Smooth muscle cell (in vitro differentiated cells): ENCODE measurements around the gene HGF. TPM values are rescaled to one million over a fixed set of nuclear protein-coding genes. Genes with fewer than 3 reads are reported as not detected.

Source experiments
- DNase-seq: peaks from one replicate; lab custom pipeline; 2025; ENCODE audit not compliant: unreplicated experiment; lab: John Stamatoyannopoulos, UW
- H2AFZ ChIP-seq: fragments of 200-600 bp; sonication (generic); 2 replicates; pipeline ENCODE4 v1.6.0; 2016; ENCODE audit warnings: antibody characterized with exemption, low read depth, mild to moderate bottlenecking
- H3F3A ChIP-seq: fragments of 200-600 bp; sonication (generic); 2 replicates; pipeline ENCODE4 v1.6.0; 2017; ENCODE audit warnings: antibody characterized with exemption, low read depth
- H3K27ac ChIP-seq: fragments of 200-600 bp; sonication (generic); 2 replicates; pipeline ENCODE4 v1.5.1; 2016; ENCODE audit warnings: low read depth, mild to moderate bottlenecking
- H3K27me3 ChIP-seq: fragments of 200-600 bp; sonication (generic); 2 replicates; pipeline ENCODE4 v1.6.1; 2016; ENCODE audit warnings: low read depth, mild to moderate bottlenecking
- H3K36me3 ChIP-seq: fragments of 200-600 bp; sonication (generic); 2 replicates; pipeline ENCODE4 v1.5.1; 2016; ENCODE audit warnings: low read depth
- H3K4me1 ChIP-seq: fragments of 200-600 bp; sonication (generic); 2 replicates; pipeline ENCODE4 v1.5.1; 2016; ENCODE audit warnings: low read depth
- H3K4me2 ChIP-seq: fragments of 200-600 bp; sonication (generic); 2 replicates; pipeline ENCODE4 v1.6.0; 2016; ENCODE audit warnings: mild to moderate bottlenecking
- H3K4me3 ChIP-seq: fragments of 200-600 bp; sonication (generic); 2 replicates; pipeline ENCODE4 v1.5.1; 2016; ENCODE audit warnings: mild to moderate bottlenecking
- H3K79me2 ChIP-seq: fragments of 200-600 bp; sonication (generic); 2 replicates; pipeline ENCODE4 v1.6.0; 2016; ENCODE audit warnings: low read depth, mild to moderate bottlenecking
- H3K9ac ChIP-seq: fragments of 200-600 bp; sonication (generic); 2 replicates; pipeline ENCODE4 v1.6.0; 2016; ENCODE audit warnings: low read depth
- H3K9me3 ChIP-seq: fragments of 200-600 bp; sonication (generic); replicated peaks from 2 replicates; pipeline ENCODE4 v1.5.1; 2016; ENCODE audit warnings: low read depth
- H4K20me1 ChIP-seq: fragments of 200-600 bp; sonication (generic); 2 replicates; pipeline ENCODE4 v1.6.0; 2016; ENCODE audit warnings: low read depth
- WGBS: methylation state at CpG from one replicate; pipeline ENCODE4 v1.1.7; 2016; ENCODE audit warnings: low lambda C conversion rate; 5-methylcytosine and 5-hydroxymethylcytosine counted together
- polyA plus RNA-seq: library from polyadenylated mRNA; unstranded; fragments of >200 nt; fragmentation: Nextera tagmentation; extraction: Ambion mirVana; gene quantifications from 2 replicates; pipeline ENCODE4 v1.2.1, GENCODE V29; 2016
- total RNA-seq: library from RNA; depleted of rRNA; stranded (reverse); fragments of >200 nt; gene quantifications from 2 replicates; pipeline ENCODE4 v1.2.3, GENCODE V29; 2014
- TF ChIP-seq, protein P1 (sequence below): fragments of 200-600 bp; sonication (generic); IDR thresholded peaks from 2 replicates; pipeline ENCODE4 v1.5.1; 2017; ENCODE audit warnings: borderline replicate concordance, mild to moderate bottlenecking, antibody characterized with exemption; ENCODE audit not compliant: insufficient read depth, poor library complexity, severe bottlenecking

HGF gene
- total and polyA plus RNA-seq, 2 experiments from 2014 or later: 15.4 to 43.6 TPM

DNA sequence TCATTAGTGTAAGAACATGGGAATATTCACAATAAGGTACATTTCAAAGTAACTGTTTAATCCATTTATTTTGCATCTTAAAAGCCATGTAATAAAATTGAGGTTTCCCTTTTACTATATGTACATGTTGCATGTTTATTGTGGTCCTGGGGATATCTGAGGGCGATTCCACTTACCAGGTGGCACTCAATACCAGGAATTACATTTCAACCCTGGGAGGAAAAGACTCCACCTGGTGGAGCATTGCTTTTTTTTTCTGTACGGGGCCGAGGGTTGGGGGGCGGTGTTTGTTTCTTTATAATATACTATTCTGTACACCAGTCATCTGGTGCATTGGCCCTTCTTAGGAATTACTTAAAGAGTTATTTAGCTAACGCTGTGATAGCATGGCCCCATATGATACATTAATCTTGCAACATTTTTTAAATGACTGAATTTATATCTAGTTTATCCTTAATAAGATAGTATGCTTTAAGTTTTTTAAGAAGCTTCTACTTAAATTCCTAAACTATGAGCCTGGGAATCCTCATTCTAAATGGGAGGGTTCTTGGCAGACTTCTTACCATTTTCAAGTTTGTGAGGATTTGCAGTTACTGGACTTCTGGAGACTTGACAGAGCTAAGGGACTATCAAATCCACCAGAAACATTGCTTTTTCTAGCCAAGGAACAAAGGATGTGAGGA is 7.2 kb upstream of the HGF start:
- TF ChIP-seq, protein P1, sequence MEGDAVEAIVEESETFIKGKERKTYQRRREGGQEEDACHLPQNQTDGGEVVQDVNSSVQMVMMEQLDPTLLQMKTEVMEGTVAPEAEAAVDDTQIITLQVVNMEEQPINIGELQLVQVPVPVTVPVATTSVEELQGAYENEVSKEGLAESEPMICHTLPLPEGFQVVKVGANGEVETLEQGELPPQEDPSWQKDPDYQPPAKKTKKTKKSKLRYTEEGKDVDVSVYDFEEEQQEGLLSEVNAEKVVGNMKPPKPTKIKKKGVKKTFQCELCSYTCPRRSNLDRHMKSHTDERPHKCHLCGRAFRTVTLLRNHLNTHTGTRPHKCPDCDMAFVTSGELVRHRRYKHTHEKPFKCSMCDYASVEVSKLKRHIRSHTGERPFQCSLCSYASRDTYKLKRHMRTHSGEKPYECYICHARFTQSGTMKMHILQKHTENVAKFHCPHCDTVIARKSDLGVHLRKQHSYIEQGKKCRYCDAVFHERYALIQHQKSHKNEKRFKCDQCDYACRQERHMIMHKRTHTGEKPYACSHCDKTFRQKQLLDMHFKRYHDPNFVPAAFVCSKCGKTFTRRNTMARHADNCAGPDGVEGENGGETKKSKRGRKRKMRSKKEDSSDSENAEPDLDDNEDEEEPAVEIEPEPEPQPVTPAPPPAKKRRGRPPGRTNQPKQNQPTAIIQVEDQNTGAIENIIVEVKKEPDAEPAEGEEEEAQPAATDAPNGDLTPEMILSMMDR: no peak
- Histone ChIP-seq H3K36me3 (no peaks in the 10 kb centered on the region), H4K20me1 (no peaks in the 10 kb centered on the region), H3K9me3 (no peaks in the 10 kb centered on the region), H3K27ac (peak overlapping the region; percentile 20), H3K4me1 (peaks cover 4% of the 10 kb centered on the region), H3K79me2 (no peaks in the 10 kb centered on the region), H3F3A (no peaks in the 10 kb centered on the region), H3K9ac (no peak overlapping the region), H3K4me2 (peak overlapping the region; percentile 68), H3K27me3 (no peaks in the 10 kb centered on the region), H2AFZ (no peak overlapping the region), H3K4me3 (no peak overlapping the region)
- DNase-seq: no peak
- WGBS: 59% methylated on average over 5 of the region's 5 CpGs

DNA sequence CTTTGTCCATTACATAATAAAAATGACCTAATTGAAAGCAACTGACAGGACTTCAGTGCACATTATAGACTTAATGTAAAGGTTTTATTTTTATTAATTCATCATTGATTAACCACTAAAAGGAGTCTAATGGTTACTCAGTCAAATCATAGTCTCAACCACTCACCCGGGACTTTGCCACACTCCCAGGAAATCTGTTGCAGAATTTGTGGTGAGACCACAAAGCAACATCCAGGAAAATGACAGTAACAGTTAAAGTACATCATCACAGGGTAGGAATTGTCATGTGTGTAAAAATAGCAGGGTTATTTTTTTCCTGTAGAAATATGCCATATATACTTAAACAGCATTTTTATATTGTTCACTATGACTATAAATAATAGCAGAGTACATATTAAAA is 6.3 kb upstream of the HGF start:
- Histone ChIP-seq H3K36me3 (no peaks in the 10 kb centered on the region), H3K4me2 (peak overlapping the region; percentile 68), H2AFZ (no peak overlapping the region), H3K27me3 (no peaks in the 10 kb centered on the region), H3K9ac (no peak overlapping the region), H3F3A (no peaks in the 10 kb centered on the region), H3K4me3 (no peak overlapping the region), H3K9me3 (no peaks in the 10 kb centered on the region), H4K20me1 (no peaks in the 10 kb centered on the region), H3K27ac (peak overlapping the region; percentile 31), H3K4me1 (peaks cover 4% of the 10 kb centered on the region), H3K79me2 (no peaks in the 10 kb centered on the region)
- WGBS: 16% methylated on average over 1 of the region's 1 CpG
- TF ChIP-seq, protein P1: no peak
- no peak for DNase-seq

DNA sequence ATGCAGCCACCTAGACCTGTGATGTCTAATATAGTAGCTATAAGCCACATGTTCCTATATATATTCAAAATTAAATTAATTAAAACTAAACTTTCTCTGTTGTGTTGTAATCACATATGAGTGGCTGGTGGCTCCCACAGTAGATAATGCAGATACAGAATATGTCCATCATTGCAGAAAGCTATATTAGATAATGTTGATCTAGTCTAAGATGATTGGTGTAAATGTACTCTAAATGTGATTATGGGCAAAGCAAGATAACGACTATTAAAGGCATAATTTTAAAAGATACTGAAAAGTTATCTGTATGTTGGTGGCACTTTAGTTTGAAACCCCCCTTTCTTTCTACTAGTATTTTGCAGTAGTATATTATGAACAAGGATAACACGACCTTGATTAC is 5.7 kb upstream of the HGF start:
- Histone ChIP-seq H4K20me1 (no peaks in the 10 kb centered on the region), H3K9me3 (no peaks in the 10 kb centered on the region), H3F3A (no peaks in the 10 kb centered on the region), H3K27ac (no peak overlapping the region), H3K79me2 (no peaks in the 10 kb centered on the region), H3K4me1 (peaks cover 4% of the 10 kb centered on the region), H3K27me3 (no peaks in the 10 kb centered on the region), H3K9ac (no peak overlapping the region), H3K4me3 (no peak overlapping the region), H2AFZ (no peak overlapping the region), H3K4me2 (peak overlapping the region; percentile 68), H3K36me3 (no peaks in the 10 kb centered on the region)
- DNase-seq: no peak
- 88% methylated on average over 2 of the region's 2 CpGs for WGBS
- TF ChIP-seq, protein P1: no peak

DNA sequence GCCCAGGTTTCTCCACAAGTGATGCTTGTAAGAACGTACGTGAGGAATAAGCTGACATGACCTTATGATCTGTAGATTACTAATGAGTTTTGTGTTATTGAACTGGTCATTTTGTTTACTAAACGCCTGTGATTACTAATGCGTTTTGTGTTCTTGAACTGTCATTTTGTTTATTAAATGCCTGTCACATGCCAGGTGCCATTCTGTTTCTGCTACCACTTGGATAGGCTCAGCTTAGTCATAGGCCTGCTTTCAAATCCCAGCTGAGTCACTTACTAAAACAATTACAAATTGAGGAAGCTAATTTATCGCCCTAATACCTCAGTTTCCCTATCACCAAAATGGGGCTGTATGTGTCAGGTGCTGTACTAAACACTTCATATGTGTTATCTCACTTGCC is 4.7 kb upstream of the HGF start:
- Histone ChIP-seq H3K9ac (no peak overlapping the region), H2AFZ (no peak overlapping the region), H3K27me3 (no peaks in the 10 kb centered on the region), H3K79me2 (no peaks in the 10 kb centered on the region), H3K4me1 (peaks cover 7% of the 10 kb centered on the region), H4K20me1 (no peaks in the 10 kb centered on the region), H3K27ac (no peak overlapping the region), H3F3A (no peaks in the 10 kb centered on the region), H3K9me3 (no peaks in the 10 kb centered on the region), H3K36me3 (no peaks in the 10 kb centered on the region), H3K4me3 (no peak overlapping the region), H3K4me2 (no peak overlapping the region)
- no peak for DNase-seq
- WGBS: 79% methylated on average over 5 of the region's 5 CpGs
- TF ChIP-seq, protein P1: no peak
